SU-DHL-6 (cell line): ENCODE data around the gene SETD1B.
A peak's percentile ranks its signal among the peaks of the same experiment; 100 is the strongest.

Source experiments
- H2AFZ ChIP-seq: fragments of 200-600 bp; sonication (generic); 2 replicates; pipeline ENCODE4 v1.6.1; 2014; ENCODE audit warnings: low read depth, mild to moderate bottlenecking, moderate library complexity, mixed read lengths, antibody characterized with exemption, low read length; ENCODE audit not compliant: severe bottlenecking
- H3F3A ChIP-seq: fragments of 200-600 bp; shearing (Covaris generic); 2 replicates; pipeline ENCODE4 v1.6.0; 2016; ENCODE audit warnings: antibody characterized with exemption, mild to moderate bottlenecking; ENCODE audit not compliant: insufficient read depth
- H3K27ac ChIP-seq: fragments of 200-600 bp; sonication (generic); 2 replicates; pipeline ENCODE4 v1.5.1; 2016; ENCODE audit warnings: low read depth, mild to moderate bottlenecking, low read length, moderate library complexity, mixed read lengths
- H3K27me3 ChIP-seq: fragments of 200-600 bp; sonication (generic), shearing (Covaris generic); 2 replicates; pipeline ENCODE4 v1.6.0; 2014; ENCODE audit warnings: mild to moderate bottlenecking, low read length
- H3K36me3 ChIP-seq: fragments of 200-600 bp; sonication (generic); 2 replicates; pipeline ENCODE4 v1.6.1; 2014; ENCODE audit warnings: mild to moderate bottlenecking, low read length, mixed read lengths
- H3K4me2 ChIP-seq: fragments of 300-600, 200-600 bp; shearing (Covaris generic), sonication (generic); 2 replicates; pipeline ENCODE4 v1.6.0; 2014; ENCODE audit warnings: low read length, low read depth, mild to moderate bottlenecking; ENCODE audit not compliant: poor library complexity, severe bottlenecking
- H3K4me3 ChIP-seq: fragments of 200-600 bp; sonication (generic); 2 replicates; pipeline ENCODE4 v1.5.1; 2014; ENCODE audit warnings: antibody characterized with exemption, low read length, mild to moderate bottlenecking, mixed read lengths; ENCODE audit not compliant: insufficient read depth, poor library complexity, severe bottlenecking
- H3K79me2 ChIP-seq: fragments of 200-600 bp; sonication (generic); 2 replicates; pipeline ENCODE4 v1.6.1; 2014; ENCODE audit warnings: mild to moderate bottlenecking, low read length, moderate library complexity; ENCODE audit not compliant: insufficient read depth
- H3K9ac ChIP-seq: fragments of 200-600 bp; sonication (generic); 2 replicates; pipeline ENCODE4 v1.7.0; 2014; ENCODE audit warnings: mild to moderate bottlenecking, low read length
- H3K9me2 ChIP-seq: fragments of 200-600 bp; sonication (generic); replicated peaks from 2 replicates; pipeline ENCODE4 v1.6.1; 2014; ENCODE audit warnings: low read length; ENCODE audit not compliant: insufficient read depth
- H3K9me3 ChIP-seq: fragments of 200-600 bp; sonication (generic); 2 replicates; pipeline ENCODE4 v1.6.1; 2014; ENCODE audit warnings: low read length, mixed read lengths; ENCODE audit not compliant: insufficient read depth
- H4K20me1 ChIP-seq: fragments of 200-600 bp; sonication (generic); 2 replicates; pipeline ENCODE4 v1.6.1; 2014; ENCODE audit warnings: low read depth, mild to moderate bottlenecking, antibody characterized with exemption, low read length, moderate library complexity, mixed read lengths
- CTCF ChIP-seq: fragments of 200-600 bp; sonication (generic); IDR thresholded peaks from one replicate; pipeline ENCODE4 v1.5.1; 2017; ENCODE audit warnings: antibody characterized with exemption, mild to moderate bottlenecking, low read length, moderate library complexity; ENCODE audit not compliant: insufficient read depth, poor library complexity, severe bottlenecking
- EZH2phosphoT487 ChIP-seq: fragments of 200-600 bp; sonication (generic), shearing (Covaris generic); conservative IDR thresholded peaks from 2 replicates; pipeline ENCODE4 v1.6.1; 2018; ENCODE audit warnings: mild to moderate bottlenecking, antibody characterized with exemption, low read length, moderate library complexity, mixed read lengths

The SETD1B gene

DNA sequence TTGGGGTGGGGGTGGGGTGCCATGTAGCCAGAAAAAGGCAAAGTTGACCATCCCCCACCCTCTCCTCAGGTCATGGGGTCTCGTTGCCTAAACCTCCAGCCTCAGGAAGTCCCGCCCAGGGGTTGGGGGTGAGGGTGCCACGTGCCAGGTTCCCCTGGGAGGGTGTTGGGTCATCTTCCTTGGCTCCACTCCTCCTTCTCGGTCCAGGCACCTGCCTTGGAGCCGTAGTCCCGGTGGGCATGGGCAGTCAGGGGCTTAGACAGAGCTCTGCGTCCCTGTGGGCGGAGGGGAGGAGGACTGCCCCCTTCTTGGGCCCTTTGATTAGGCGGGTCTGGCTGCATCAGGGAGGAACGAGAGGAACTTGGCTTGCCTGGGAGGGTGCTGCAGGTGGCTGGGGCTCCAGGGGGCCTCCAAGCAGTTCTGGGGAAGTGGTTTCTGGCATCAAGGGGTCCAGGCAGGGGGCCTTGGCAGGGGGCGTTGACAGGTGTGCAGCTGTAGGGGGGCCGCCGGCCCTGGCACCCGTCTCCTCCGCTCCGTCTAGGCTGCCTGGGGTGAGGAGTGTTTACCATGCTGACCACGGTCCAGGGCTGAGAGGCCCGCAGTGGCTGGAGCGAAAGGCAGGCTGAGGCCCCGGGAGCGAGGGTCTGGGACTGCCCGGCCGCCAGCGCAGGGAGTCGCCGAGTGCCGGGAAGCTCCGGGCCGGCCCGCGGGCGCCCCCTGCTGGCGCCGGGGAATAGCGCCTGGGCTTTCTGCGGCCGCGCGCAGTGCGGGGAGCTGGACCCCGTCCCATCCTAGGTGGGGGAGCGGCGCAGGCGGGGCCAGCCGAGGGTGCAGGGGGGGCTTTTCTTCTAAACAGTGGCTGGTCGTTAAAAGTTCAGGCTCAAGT lies 7.9 kb downstream of the SETD1B start:
- peaks cover 35% of the 10 kb centered on the region for H3K79me2 ChIP-seq
- H3K27ac ChIP-seq = peak overlapping the region; percentile 74
- peak overlapping the region; percentile 73 for H3K9ac ChIP-seq
- H3K36me3 ChIP-seq = 0 out of 2 replicates have a peak, but pooled peaks cover 4% of the 10 kb centered on the region
- no peaks in the 10 kb centered on the region for H3K9me2 ChIP-seq
- H3K27me3 ChIP-seq = no peaks in the 10 kb centered on the region
- H3K4me3 ChIP-seq = peak overlapping the region; percentile 80
- H3K4me2 ChIP-seq = peak overlapping the region; percentile 91
- H4K20me1 ChIP-seq = no peaks in the 10 kb centered on the region
- TF ChIP-seq CTCF (peak; percentile 97), EZH2phosphoT487 (no peak)
- H3K9me3 ChIP-seq = no peaks in the 10 kb centered on the region
- H2AFZ ChIP-seq = no peak overlapping the region
- H3F3A ChIP-seq = peaks cover 17% of the 10 kb centered on the region

GRCh38 chr12:121812320-121812871 lies 8.6 kb downstream of the SETD1B start:
- peak overlapping the region; percentile 91 for H3K4me2 ChIP-seq
- no peaks in the 10 kb centered on the region for H3K9me3 ChIP-seq
- H2AFZ ChIP-seq = no peak overlapping the region
- H3F3A ChIP-seq = peaks cover 14% of the 10 kb centered on the region
- H3K27me3 ChIP-seq = no peaks in the 10 kb centered on the region
- no peaks in the 10 kb centered on the region for H4K20me1 ChIP-seq
- no peaks in the 10 kb centered on the region for H3K9me2 ChIP-seq
- H3K79me2 ChIP-seq = peaks cover 31% of the 10 kb centered on the region
- 0 out of 2 replicates have a peak, but pooled peaks cover 4% of the 10 kb centered on the region for H3K36me3 ChIP-seq
- TF ChIP-seq CTCF (no peak), EZH2phosphoT487 (no peak)
- H3K27ac ChIP-seq = peak overlapping the region; percentile 74
- H3K9ac ChIP-seq = peak overlapping the region; percentile 73
- H3K4me3 ChIP-seq = peak overlapping the region; percentile 80

DNA sequence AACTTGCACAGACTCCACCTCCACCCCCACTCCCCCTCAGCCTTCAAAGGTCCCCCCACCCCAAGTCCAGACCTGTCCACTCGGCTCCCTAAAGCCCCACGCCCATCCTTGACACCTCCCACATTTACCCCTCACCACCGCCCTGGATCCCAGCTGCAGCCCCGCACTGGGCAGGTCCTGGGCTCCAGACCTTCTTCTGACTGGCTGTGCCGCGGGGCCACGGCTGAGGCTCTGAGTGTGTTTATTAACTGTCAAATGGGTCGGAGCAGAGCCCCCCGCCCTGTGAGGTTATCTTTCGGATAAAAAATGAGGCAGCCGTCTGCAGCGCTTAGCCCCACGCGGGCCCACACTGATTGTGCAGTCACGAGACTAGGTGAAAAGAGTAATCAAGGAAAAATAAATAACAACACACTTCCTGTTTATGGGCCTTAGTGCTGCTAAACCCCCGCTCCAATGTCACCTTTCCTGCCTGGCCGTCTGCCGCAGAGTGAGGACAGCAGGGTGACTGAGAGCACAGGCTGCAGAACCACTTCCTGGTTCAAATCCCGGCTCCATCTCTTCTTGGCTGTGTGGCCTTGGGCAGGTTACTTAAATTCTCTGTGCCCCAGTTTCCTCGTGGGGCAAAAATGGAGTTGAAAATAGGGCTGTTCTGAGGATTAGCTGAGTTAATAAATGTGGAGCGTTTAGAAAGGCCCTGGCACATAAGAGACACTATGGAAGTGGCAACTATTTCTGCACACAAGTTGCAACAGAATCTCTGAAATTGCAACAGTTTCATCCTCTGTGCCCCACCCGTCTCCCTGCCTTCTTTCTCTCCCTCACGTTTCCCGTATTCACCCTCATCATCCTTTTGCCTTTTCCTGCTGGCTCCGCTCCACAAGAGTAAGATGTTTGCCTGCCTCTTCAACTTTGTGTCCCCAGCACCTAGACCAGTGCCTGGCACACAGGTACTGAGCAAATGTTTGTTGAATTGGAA lies 9.4 kb downstream of the SETD1B start:
- Histone ChIP-seq H3K36me3 (0 out of 2 replicates have a peak, but pooled peaks cover 4% of the 10 kb centered on the region), H3K4me3 (peak overlapping the region; percentile 80), H4K20me1 (no peaks in the 10 kb centered on the region), H3K4me2 (peak overlapping the region; percentile 91), H2AFZ (no peak overlapping the region), H3K9me2 (no peaks in the 10 kb centered on the region), H3K27ac (no peak overlapping the region), H3K79me2 (peaks cover 31% of the 10 kb centered on the region), H3K9me3 (no peaks in the 10 kb centered on the region), H3K9ac (peak overlapping the region; percentile 73), H3F3A (peaks cover 13% of the 10 kb centered on the region), H3K27me3 (no peaks in the 10 kb centered on the region)
- TF ChIP-seq CTCF (no peak), EZH2phosphoT487 (no peak)
